HG02763 (cell line): ENCODE measurements around the gene ASF1A.
A peak's percentile ranks its signal among the peaks of the same experiment; 100 is the strongest.

Experiments used
- ATAC-seq: cut with Tn5 transposase; IDR thresholded peaks from one replicate; pipeline ENCODE4 v1.9.1; 2021; ENCODE audit warnings: mild to moderate bottlenecking, moderate library complexity; ENCODE audit not compliant: unreplicated experiment

ASF1A gene

DNA sequence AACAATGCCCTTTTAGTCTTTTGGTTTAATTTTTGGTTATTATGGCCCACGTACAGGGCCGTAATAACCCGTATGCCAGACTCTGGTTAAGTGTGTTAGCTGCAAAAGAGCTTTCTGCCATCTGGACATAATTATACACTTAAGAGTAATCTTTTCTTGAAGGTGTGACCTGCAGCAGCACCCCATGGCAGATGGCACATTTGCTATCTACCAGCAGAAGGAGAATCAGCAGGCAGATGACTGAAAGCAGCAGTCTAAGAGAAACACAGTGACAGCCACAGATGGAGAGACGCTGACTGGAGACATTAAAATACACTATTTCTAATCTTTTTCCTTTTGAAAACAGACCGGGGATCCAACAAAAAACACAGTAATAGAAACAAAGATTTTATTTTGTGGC is 18.7 kb downstream of the ASF1A start:
- ATAC-seq, result no peak

DNA sequence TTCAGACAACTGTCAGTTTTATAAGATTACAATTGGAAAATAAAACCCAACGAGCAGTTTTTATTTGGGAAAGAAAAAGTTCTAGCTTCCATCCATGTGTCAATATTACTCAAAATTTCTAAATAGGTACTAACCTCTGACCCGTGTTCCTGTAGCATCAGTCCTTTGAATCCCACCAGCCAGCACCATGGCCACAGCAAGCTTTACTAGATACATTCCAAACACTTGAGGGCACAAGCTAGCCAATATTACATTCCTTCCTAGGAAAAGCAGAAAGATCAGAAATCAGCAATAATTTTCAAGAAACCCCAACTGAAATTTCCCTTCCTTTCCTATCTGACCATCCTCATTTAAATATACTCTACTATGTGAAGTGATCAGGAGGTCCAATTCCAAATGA is 19.2 kb downstream of the ASF1A start:
- ATAC-seq, result no peak

DNA sequence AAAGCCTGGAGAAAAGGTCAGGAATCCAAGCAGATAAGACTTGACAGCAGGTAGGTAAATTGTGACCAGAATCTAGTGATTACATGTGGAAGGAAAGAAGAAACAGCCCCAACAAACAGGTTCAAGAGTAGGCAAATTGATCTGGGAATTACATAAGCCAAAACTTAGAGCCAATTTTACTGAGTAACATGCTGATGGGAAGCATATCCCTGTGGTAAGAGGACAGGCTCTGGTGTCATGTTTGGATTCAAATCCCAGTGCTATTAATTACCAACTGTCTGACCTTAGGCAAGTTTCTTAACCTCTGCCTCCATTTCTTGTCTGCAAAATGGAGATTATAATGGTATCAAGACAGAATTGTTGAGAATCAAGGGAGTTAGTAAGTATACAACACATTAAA is 20.6 kb downstream of the ASF1A start:
- no peak for ATAC-seq

DNA sequence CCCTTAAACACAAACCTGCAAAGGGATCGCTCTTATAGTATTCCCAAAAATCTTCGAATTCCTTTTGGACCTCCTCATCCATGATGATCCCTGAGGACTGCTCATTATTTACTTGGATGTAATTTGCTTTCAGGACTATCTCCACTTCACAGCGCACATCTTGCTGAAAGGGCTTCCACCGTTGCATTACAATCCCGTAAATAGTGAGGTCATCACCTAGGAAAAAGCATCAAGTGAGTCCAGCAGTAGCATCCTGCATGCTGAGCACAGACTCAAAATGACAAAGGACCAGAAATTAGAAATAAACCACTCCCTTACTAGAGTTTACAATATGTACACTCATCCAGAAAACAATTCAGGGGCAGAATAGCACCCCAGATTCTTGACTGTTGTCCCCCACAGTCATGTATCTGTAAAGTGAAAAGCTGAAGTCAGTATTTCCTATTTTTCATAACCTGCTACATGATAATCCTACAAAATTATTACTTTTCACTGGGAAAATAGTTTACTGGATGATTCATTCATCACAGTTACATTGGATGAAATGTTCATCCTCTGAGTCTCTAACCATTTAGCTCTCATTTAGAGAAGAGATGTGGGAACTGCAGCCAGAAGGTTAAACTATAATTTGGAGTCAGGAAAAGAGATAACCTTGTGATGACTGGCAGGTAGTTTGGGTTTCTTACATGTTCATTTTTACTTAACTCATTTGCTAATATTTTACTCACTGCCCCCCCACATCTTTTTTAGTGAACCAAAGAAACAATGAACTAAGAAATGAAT is 23.8 kb downstream of the ASF1A start:
- ATAC-seq, result no peak

DNA sequence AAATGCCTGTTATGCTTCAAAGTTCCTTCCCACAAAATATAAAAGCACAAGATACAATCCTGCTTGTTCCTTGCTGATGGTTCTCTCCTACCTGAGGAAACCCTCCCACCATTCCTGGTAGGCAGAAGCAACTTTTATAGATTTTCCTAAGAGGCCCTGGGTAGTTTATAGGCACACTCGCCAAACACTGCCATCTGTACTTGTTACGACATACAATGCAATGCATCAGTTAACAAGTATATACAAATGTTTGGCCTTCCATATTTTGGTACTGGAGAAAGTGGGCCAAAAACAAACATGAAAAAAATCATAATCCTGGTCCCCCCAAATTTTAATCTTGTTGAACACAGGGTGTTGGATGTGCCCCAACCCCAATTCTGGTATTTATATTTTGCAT is 24.4 kb downstream of the ASF1A start:
- ATAC-seq, result no peak

DNA sequence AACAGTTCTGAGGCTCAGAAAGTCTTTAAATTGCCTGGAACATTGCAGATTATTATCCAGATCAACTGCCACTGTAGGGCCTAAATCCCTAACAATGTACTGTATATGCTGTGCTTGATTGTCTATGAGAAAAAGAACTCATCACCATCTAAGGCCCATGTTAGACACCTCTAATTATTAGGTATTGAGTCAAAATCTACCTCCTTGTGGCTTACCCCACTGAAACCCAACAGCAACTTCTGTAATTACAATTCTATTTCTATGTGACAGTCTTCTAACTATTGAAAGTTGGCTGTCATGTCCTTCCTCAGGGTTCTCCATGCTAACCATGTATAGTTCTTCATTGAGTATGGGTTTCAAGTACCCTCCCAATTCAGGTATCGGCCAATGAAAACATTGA is 27.1 kb downstream of the ASF1A start:
- ATAC-seq, result no peak

DNA sequence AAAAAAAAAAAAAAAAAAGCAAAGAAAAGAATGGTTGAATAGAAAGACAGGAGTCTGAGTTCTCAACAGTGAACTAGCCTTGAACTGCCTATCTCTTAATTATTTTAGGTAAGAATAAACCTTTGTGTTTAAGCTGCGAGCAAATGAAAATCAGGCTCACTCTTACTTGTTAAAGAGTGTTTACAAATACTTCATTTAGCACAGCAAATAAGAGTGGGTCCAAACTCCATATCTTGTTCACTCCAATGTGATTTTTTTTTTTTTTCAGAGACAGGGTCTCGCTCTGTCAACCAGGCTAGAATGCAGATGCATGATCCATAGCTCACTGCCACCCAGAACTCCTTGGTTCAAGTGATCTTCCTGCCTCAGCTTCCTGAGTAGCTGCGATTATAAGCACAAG is 29.1 kb downstream of the ASF1A start:
- no peak for ATAC-seq

DNA sequence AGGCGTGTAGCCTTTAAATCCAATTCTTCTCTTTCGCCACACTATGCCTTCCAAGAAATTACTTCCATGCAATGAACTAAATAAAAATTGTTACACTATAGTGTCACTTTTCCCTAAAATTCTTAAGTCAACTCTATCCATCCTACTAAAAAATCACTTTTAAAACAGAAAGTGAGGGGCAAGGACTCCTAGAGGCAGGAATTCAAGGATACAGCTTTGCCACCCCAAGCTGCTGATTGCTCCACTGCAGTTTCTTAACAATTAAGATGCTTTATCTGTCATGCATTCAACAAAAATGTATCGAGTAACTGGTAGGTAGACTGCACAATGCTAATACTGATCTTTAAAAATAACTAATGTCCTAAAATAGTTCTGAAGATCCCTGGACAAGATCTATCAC is 36.7 kb downstream of the ASF1A start:
- ATAC-seq, result no peak

DNA sequence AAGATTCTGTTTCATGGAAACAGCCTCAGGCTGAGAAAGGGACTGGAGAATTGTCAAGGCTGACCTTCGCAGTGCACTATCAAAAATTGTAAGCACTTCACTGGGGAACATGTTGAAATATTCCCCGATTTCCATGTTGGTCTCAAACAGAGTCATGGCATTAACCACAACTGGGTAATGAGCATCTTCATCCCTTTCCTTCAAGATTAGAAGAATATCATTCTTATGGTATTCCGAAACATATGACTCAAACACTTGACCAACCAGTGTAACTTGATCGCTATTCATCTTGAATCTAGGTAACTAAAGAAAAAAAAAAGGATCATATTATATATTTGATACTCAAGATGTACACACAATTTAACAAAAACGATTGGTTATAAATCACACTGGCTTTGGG is 37.5 kb downstream of the ASF1A start:
- no peak for ATAC-seq

DNA sequence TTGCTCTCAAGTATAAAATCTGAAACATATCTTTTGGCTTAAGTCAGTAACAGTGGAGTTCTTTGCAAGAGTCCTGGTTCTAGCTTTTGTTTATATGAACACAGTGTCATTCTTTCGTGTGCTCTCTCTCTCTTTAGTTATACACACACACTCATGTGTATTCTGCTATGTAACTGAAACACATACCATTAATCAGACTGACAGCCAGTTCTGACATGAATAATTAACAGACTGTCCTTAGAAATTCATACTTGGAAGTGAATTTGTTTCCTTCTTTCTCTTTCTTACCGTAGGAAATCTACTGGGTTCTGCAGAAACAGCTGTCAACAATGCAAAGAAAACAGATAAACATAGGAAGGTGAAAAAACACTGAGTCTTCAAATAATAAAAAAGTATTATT is 38.5 kb downstream of the ASF1A start:
- no peak for ATAC-seq

DNA sequence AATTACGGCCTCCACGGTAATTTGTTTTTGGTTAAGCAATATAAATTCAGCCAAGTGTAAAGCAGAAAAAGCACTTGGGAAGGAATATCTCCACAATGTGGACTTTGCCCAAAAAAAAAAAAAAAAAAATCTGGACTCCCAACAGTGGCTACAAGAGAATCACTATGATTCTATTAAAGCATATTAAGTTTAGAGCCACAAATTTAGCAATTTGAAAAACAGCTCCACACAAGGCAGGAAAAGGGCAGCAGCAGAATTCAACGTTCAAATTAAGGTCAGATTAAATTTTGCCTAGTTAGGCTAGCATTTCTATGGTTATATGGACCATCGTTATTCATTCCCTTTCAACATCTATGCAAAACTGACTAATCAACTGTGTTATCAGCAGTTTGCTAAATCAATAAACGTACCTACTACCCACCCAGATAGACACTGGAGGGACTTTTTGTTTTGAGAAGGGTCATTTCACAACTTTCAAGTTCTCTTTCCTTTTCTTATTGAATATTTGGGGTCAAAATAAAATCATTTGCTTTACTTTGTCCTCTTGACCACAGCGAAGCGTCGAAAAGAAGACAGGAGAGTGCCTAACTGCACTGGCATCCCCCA is 40.0 kb downstream of the ASF1A start:
- ATAC-seq, result peak; percentile 0

DNA sequence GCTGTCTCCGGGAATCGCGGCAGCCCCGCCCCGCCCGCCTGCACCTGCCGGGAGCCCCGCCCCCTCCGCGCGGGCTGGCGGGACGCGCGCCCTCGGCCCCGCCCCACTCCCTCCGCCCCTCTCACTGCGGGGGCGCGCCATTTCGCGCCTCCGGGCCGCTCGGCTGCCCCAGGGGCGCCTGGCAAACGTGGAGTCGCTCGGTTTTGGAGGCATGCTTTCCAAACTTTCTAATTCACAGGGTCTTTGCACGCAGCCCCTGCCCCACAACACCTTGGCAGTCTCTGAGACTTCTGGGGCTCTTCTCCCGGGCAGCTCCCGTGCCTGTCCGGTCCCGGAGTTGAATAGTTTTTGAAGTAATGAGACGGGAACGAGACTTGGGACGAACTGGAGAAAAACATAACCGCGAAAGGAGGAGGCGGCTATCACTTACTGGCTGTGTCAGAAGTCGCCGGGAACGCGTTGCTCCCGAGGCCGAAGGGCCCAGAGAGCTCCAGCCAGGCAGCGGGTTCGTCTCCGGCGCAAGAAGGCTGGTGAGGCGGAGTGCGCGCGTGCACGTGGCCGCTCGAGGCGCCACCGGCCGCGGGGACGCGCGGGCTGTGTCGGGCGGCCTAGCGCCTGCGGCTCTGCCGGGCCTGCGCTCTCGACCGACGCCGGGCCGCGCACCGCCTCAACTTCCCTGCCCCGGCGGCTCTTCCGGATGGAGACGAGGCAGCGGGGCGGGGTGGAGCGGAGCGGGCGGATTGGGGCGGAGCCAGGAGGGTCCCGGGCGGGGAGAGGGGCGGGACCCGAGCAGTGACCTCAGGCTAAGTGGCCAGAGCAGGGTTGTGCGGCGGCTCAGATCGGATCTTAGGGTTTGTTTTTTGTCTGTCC is 40.7 kb downstream of the ASF1A start, which contains the start of gene MCM9:
Gene MCM9 (minus strand): TSS at position 699 of the 870 bp plus-strand sequence. CDS start 3,436 bp downstream, outside the sequence.
- ATAC-seq, result peak; percentile 97

DNA sequence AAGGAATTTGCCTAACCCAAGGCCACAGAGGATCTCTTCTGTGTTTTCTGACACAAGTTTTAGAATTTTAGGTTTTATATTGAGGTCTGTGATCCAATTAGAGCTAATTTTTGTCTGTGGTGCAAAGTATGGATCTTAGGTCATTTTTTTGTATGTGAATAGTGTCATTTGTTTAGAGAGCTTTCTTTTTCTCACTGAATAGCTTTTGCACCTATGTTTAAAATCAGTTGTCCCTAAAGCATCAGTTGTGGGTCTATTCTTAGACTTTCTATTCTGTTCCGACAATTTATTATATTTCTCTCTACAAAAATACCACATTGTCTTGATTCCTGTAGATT is 41.3 kb downstream of the ASF1A start:
- ATAC-seq, result no peak

DNA sequence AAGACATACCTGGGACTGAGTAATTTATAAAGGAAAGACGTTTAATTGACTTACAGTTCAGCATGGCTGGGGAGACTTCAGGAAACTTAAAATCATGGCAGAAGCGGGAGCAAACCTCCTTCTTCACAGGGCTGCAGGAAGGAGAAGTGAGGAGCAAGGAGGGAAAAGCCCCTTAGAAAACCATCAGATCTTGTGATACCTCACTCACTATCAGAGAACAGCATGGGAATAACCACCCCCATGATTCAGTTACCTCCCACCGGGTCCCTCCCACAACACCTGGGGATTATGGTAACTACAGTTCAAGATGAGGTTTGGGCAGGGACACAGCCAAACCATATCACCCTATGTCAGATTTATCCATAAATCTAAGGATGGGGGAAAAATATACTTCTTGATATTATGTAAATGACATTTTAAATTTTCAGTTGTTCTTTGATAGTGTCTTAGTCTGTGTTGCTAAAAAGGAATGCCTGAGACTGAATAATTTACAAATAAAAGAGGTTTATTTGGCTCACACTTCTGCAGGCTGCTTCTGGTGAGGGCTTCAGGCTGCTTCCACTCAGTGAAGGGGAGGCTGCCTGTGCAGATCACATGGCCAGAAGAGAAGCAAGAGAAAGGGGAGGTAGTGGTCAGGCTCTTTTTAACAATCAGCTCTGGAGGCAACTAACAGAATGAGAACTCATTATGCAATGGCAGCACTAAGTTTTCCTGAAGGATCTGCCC is 42.2 kb downstream of the ASF1A start:
- ATAC-seq, result no peak

DNA sequence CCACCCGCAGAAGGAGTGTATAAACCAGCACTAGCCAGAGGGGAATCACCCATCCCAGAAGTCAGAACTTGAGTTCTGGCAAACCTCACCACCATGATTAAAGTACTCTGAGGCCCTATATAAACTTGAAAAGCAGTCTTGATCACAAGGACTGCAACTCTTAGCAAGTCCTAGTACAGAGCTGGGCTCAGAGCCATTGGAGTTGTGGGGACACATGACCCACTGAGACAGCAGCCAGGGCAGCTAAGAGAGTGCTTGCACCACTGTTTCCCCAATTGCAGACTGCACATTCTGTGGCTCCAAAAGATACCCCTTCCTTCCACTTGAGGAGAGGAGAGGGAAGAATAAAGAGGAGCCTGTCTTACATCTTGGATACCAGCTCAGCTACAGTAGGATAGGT is 45.7 kb downstream of the ASF1A start:
- ATAC-seq, result no peak

DNA sequence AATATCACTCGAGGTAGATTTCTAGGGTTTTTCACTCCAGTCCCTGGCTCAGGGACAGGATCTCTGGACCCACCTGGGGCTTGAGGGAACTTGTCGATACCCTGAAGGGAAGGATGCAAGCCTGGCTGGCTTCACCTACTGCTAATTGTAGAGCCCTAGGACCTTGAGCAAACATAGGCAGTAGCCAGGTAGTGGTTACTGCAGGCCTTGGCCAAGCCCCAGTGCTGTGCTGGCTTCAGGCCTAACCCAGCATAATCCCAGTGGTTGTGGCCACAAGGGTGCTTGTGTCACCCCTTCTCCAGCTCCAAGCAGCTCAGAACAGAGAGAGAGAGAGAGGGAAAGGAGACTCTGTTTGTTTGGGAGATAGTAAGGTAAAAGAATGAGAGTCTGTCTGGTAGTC is 46.8 kb downstream of the ASF1A start:
- no peak for ATAC-seq

DNA sequence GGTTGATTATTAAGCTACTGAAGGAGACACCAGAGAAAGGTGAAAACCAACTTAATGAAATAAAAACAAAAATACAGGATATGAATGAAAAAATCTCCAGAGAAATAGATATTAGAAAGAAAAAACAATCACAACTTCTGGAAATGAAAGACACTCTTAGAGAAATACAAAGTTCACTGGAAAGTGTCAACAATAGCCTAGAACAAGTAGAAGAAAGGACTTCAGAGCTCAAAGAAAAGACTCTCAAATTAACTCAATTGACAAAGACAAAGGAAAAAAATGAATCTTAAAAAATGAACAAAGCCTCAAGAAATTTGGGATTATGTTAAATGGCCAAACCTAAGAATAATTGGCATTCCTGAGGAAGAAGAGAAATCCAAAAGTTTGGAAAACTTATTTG is 51.3 kb downstream of the ASF1A start:
- ATAC-seq, result no peak

DNA sequence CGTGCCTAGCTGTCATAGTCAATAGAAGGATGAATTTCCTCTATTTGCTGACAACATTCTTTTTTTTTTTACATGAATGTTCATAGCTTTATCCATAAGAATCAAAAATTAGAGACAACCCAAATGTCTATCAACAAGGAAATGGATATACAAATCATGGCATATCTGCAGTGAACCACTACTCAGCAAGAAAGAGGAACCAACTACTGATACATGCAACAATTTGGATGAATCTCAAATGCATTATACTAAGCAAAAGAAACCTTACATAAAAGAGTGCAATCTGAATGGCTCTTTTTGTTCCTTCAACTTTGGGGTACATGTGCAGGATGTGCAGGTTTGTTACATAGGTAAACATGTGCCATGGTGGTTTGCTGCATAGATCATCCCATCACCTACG is 58.7 kb downstream of the ASF1A start:
- no peak for ATAC-seq

DNA sequence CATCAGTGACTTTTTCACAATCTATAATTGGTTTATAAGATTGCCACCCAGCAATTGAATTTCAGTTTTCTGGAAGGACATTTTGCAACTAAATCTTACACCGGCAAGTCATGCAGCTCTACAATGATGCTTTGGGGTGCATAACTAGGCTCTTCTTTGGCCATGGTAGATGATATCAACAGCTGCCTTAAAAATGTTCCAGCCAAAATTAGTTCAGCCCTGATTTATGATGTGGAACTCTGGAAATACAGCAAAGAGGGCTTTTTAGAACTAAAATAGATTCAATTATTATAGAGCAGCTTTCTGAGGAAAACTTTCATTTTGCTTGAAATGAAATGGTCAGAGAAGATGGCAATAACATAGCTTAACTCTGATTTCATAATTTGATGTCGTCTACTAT is 59.4 kb downstream of the ASF1A start:
- ATAC-seq, result no peak
